MM.1S (cell line): ENCODE measurements around the gene CTDNEP1.

ENCODE experiments used
- EZH2 ChIP-seq: fragments of 300-600 bp; sonication (generic); optimal IDR thresholded peaks from 2 replicates; pipeline ENCODE3; 2017; ENCODE audit warnings: low read depth, mild to moderate bottlenecking, antibody characterized with exemption, low read length, mixed read lengths
- EZH2phosphoT487 ChIP-seq: fragments of 300-600 bp; sonication (generic); IDR thresholded peaks from 2 replicates; pipeline ENCODE4 v1.6.1; 2018; ENCODE audit warnings: antibody characterized with exemption, low read length
- TF ChIP-seq, protein P1 (sequence below): fragments of 300-600 bp; sonication (generic); IDR thresholded peaks from 2 replicates; pipeline ENCODE4 v1.5.1; 2016; ENCODE audit warnings: antibody characterized with exemption, low read length, mixed read lengths

DNA sequence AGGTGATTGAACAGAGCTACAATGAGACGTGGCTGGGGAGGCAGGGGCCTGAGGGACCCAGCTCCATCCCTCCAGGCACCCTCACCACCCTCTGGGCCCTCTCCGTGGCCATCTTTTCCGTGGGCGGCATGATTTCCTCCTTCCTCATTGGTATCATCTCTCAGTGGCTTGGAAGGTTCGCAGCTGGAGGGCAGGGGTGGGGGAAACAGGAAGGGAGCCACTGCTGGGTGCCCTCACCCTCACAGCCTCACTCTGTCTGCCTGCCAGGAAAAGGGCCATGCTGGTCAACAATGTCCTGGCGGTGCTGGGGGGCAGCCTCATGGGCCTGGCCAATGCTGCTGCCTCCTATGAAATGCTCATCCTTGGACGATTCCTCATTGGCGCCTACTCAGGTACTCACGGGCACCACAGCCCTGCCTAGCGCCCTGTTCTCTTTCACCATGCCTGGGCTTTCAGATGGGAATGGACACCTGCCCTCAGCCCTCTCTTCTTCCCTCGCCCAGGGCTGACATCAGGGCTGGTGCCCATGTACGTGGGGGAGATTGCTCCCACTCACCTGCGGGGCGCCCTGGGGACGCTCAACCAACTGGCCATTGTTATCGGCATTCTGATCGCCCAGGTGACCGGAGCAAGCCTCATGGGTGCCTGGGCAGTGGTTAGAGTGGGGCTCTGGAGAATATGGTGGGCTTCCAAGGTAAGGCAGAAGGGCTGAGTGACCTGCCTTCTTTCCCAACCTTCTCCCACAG lies 32.1 kb upstream of the CTDNEP1 start:
- TF ChIP-seq, protein P1, sequence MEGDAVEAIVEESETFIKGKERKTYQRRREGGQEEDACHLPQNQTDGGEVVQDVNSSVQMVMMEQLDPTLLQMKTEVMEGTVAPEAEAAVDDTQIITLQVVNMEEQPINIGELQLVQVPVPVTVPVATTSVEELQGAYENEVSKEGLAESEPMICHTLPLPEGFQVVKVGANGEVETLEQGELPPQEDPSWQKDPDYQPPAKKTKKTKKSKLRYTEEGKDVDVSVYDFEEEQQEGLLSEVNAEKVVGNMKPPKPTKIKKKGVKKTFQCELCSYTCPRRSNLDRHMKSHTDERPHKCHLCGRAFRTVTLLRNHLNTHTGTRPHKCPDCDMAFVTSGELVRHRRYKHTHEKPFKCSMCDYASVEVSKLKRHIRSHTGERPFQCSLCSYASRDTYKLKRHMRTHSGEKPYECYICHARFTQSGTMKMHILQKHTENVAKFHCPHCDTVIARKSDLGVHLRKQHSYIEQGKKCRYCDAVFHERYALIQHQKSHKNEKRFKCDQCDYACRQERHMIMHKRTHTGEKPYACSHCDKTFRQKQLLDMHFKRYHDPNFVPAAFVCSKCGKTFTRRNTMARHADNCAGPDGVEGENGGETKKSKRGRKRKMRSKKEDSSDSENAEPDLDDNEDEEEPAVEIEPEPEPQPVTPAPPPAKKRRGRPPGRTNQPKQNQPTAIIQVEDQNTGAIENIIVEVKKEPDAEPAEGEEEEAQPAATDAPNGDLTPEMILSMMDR, result no peak
- no peak for TF ChIP-seq EZH2
- TF ChIP-seq EZH2phosphoT487, result no peak
